CD4-positive, CD25-positive, alpha-beta regulatory T cell (primary cell): ENCODE data around the gene PLXNB3. TPM values are rescaled to one million over a fixed set of nuclear protein-coding genes. Genes with fewer than 3 reads are reported as not detected.
A peak's percentile ranks its signal among the peaks of the same experiment; 100 is the strongest.

ENCODE experiments used
- ATAC-seq, 2 donors: fragments of 150-1000 bp; cut with Tn5 transposase; one replicate each; pipeline ENCODE4 v1.10.0; 2021; ENCODE audit warnings: low read depth in 2 of 2, moderate number of reproducible peaks in 2 of 2, moderate library complexity in 1 of 2
- DNase-seq, 3 donors: peaks; one replicate each; pipeline versions ENCODE4 v3.0.0 to v3.0.0-alpha.2; 2012 to 2022; ENCODE audit warnings: mixed read lengths in 1 of 3
- H3K27ac ChIP-seq: one replicate; pipeline ENCODE4 v1.7.0; 2013; ENCODE audit warnings: mild to moderate bottlenecking, low read length; ENCODE audit not compliant: insufficient read depth, poor library complexity, severe bottlenecking
- H3K27me3 ChIP-seq: one replicate; pipeline ENCODE4 v1.7.0; 2013; ENCODE audit warnings: low read length; ENCODE audit not compliant: control insufficient read depth, insufficient read depth
- H3K36me3 ChIP-seq: one replicate; pipeline ENCODE4 v1.7.0; 2013; ENCODE audit warnings: mild to moderate bottlenecking, low read length, moderate library complexity; ENCODE audit not compliant: control insufficient read depth, insufficient read depth
- H3K4me1 ChIP-seq: 2 replicates; pipeline ENCODE4 v1.7.0; 2013; ENCODE audit warnings: mild to moderate bottlenecking, low read length; ENCODE audit not compliant: insufficient read depth, control insufficient read depth, poor library complexity, severe bottlenecking
- H3K4me3 ChIP-seq: one replicate; pipeline ENCODE4 v1.7.0; 2013; ENCODE audit warnings: low read depth, mild to moderate bottlenecking, low read length, moderate library complexity
- H3K9me3 ChIP-seq, 2 experiments: 1 replicate in 1 of 2; 2 replicates in 1 of 2; pipeline ENCODE4 v1.7.0; 2013; ENCODE audit warnings: low read length in 2 of 2, mild to moderate bottlenecking in 1 of 2, moderate library complexity in 1 of 2; ENCODE audit not compliant: control insufficient read depth in 2 of 2
- H3K27ac Mint-ChIP-seq, 3 donors: one replicate each; pipeline ENCODE4 v1.8.0; 2020 to 2022; ENCODE audit warnings: mild to moderate bottlenecking in 3 of 3, mixed read lengths in 3 of 3, moderate library complexity in 2 of 3
- H3K27me3 Mint-ChIP-seq: one replicate; pipeline ENCODE4 v1.8.0; 2022; ENCODE audit warnings: mild to moderate bottlenecking, mixed read lengths
- H3K36me3 Mint-ChIP-seq: one replicate; pipeline ENCODE4 v1.8.0; 2020; ENCODE audit warnings: mixed read lengths
- H3K4me1 Mint-ChIP-seq, 4 donors: one replicate each; pipeline ENCODE4 v1.8.0; 2020 to 2022; ENCODE audit warnings: mixed read lengths in 4 of 4, mild to moderate bottlenecking in 1 of 4
- H3K4me3 Mint-ChIP-seq, 4 donors: one replicate each; pipeline ENCODE4 v1.8.0; 2020 to 2022; ENCODE audit warnings: mild to moderate bottlenecking in 4 of 4, mixed read lengths in 4 of 4, moderate library complexity in 3 of 4
- H3K9me3 Mint-ChIP-seq, 7 donors: one replicate each; pipeline ENCODE4 v1.8.0; 2020 to 2022; ENCODE audit warnings: mixed read lengths in 7 of 7, mild to moderate bottlenecking in 3 of 7, moderate library complexity in 2 of 7
- polyA plus RNA-seq, 4 donors: library from polyadenylated mRNA; unstranded; fragments of 300-500 nt; fragmentation: Illumina TruSeq; gene quantifications; one replicate each; pipeline ENCODE4 v1.2.3, GENCODE V29; 2021
- total RNA-seq: library from RNA; stranded (reverse); gene quantifications from one replicate; pipeline ENCODE4 v1.2.3, GENCODE V29; 2022

The PLXNB3 gene
- total and polyA plus RNA-seq, 5 donors from 2014 or later = 0.52 TPM; not detected in 4

- no peak overlapping the region for H3K27ac Mint-ChIP-seq
- no peaks in the 10 kb centered on the region for H3K27me3 Mint-ChIP-seq
- DNase-seq (no peak), ATAC-seq (no peak)
- no peak overlapping the region for H3K27ac ChIP-seq
- H3K4me1 Mint-ChIP-seq = peaks cover 0 to 2% (median under 1%) of the 10 kb centered on the region in 4 donors
- no peaks in the 10 kb centered on the region for H3K9me3 Mint-ChIP-seq
- H3K4me3 ChIP-seq = no peak overlapping the region
- H3K27me3 ChIP-seq = no peaks in the 10 kb centered on the region
- no peaks in the 10 kb centered on the region for H3K36me3 Mint-ChIP-seq
- no peak overlapping the region for H3K4me3 Mint-ChIP-seq
- no peaks in the 10 kb centered on the region for H3K9me3 ChIP-seq
- peaks cover 6% of the 10 kb centered on the region for H3K36me3 ChIP-seq
- H3K4me1 ChIP-seq = peaks cover under 1% of the 10 kb centered on the region
These were observed 22.6 kb downstream of the PLXNB3 start for GRCh38 chrX:153786669-153787068.

GRCh38 chrX:153789654-153790053 is 25.6 kb downstream of the PLXNB3 start:
- no peak overlapping the region for H3K27ac Mint-ChIP-seq
- no peaks in the 10 kb centered on the region for H3K27me3 ChIP-seq
- DNase-seq (no peak), ATAC-seq (no peak)
- no peaks in the 10 kb centered on the region for H3K9me3 Mint-ChIP-seq
- peaks cover 0 to 14% (median 4%) of the 10 kb centered on the region in 4 donors for H3K4me1 Mint-ChIP-seq
- H3K4me3 Mint-ChIP-seq = no peak overlapping the region
- H3K4me3 ChIP-seq = no peak overlapping the region
- H3K36me3 Mint-ChIP-seq = peaks cover 3% of the 10 kb centered on the region
- no peaks in the 10 kb centered on the region for H3K27me3 Mint-ChIP-seq
- H3K27ac ChIP-seq = no peak overlapping the region
- no peaks in the 10 kb centered on the region for H3K9me3 ChIP-seq
- H3K4me1 ChIP-seq = peaks cover 19% of the 10 kb centered on the region
- H3K36me3 ChIP-seq = peaks cover 6% of the 10 kb centered on the region

DNA sequence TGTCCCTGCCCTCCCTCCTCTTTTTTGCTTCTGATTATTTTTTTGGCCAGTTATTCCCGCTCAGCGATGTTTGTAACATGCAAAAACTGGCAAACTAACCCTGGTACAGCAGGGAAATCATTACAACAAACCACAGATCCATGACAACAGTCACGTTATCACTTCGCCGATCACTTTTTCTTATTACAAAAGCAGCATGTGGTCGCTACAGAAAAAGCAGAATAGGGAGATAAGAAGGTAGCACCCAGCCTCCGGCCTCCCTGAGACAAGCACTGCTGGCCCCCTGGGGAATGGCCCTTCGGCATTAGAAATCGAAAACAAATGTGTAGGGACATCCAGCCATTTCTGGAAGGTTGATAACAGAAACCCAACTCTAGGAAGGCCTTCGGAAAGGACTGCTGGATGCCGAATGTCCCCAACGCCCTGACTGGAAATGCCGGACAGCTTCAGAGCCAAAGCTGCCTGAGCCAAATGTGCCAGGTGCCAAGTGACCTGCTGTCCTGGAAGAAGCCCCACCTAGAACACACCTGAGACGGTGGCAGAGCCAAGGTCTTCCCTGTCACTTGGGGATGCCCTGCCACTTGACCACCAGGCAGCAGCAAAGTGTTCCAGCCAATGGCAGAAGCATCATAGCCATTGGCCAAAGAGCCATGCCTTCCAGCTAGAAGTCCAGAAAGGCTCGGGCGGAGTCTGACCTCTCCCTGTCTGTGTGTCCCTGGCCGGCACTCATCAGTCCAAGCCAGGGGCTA is 27.2 kb downstream of the PLXNB3 start:
- peaks cover 0 to 28% (median 7%) of the 10 kb centered on the region in 4 donors for H3K4me1 Mint-ChIP-seq
- Histone ChIP-seq H3K4me1 (peaks cover 31% of the 10 kb centered on the region), H3K4me3 (no peak overlapping the region), H3K27me3 (no peaks in the 10 kb centered on the region), H3K36me3 (peaks cover 6% of the 10 kb centered on the region), H3K9me3 (no peaks in the 10 kb centered on the region), H3K27ac (no peak overlapping the region)
- peaks cover 3% of the 10 kb centered on the region for H3K36me3 Mint-ChIP-seq
- H3K27me3 Mint-ChIP-seq = no peaks in the 10 kb centered on the region
- DNase-seq (no peak), ATAC-seq (no peak)
- H3K4me3 Mint-ChIP-seq = no peak overlapping the region
- H3K27ac Mint-ChIP-seq = no peak overlapping the region
- H3K9me3 Mint-ChIP-seq = peaks cover 0 to 2% (median 0%) of the 10 kb centered on the region in 7 donors

- Mint-ChIP-seq H3K27me3 (no peaks in the 10 kb centered on the region), H3K9me3 (peaks cover 0 to 2% (median 0%) of the 10 kb centered on the region in 7 donors), H3K27ac (no peak overlapping the region), H3K4me1 (peaks cover 0 to 31% (median 7%) of the 10 kb centered on the region in 4 donors), H3K36me3 (peaks cover 3% of the 10 kb centered on the region), H3K4me3 (peak overlapping the region in 1 of 4 donors; percentile 95)
- Histone ChIP-seq H3K27me3 (no peaks in the 10 kb centered on the region), H3K36me3 (peaks cover 6% of the 10 kb centered on the region), H3K4me1 (peaks cover 32% of the 10 kb centered on the region), H3K4me3 (no peak overlapping the region), H3K9me3 (no peaks in the 10 kb centered on the region), H3K27ac (no peak overlapping the region)
- DNase-seq = no peak
- no peak for ATAC-seq
These were observed 28.3 kb downstream of the PLXNB3 start for GRCh38 chrX:153792368-153792767.

DNA sequence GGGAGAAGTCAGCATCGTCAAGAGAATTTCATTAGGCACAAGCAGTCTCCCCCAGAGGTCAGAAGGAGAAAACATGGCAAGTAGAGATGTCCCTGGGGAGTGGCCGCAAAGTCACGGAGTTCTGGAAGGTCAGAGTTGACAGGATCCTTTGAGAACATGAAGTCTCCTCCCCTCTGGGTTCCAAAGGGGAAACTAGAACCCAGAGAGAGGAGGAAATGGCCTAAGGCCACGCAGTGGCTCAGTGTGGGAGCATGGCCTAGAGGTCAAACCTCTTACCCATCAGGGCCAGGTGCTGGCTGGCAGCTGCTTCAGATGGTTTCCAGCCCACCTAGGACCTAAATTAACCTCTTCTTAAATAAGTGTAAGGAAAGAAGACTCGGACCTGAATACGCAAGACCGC is 29.2 kb downstream of the PLXNB3 start:
- Mint-ChIP-seq H3K9me3 (peaks cover 0 to 2% (median 0%) of the 10 kb centered on the region in 7 donors), H3K27me3 (no peaks in the 10 kb centered on the region), H3K27ac (peak overlapping the region; percentile 11 to 93 (median 92)), H3K4me1 (peaks cover 0 to 35% (median 7%) of the 10 kb centered on the region in 4 donors), H3K36me3 (peaks cover 3% of the 10 kb centered on the region), H3K4me3 (peak overlapping the region; percentile 90 to 95 (median 92))
- DNase-seq (no peak), ATAC-seq (no peak)
- peaks cover 7% of the 10 kb centered on the region for H3K36me3 ChIP-seq
- H3K4me3 ChIP-seq = peak overlapping the region; percentile 73
- H3K27me3 ChIP-seq = no peaks in the 10 kb centered on the region
- peak overlapping the region; percentile 86 for H3K27ac ChIP-seq
- H3K9me3 ChIP-seq = no peaks in the 10 kb centered on the region
- peaks cover 34% of the 10 kb centered on the region for H3K4me1 ChIP-seq

DNA sequence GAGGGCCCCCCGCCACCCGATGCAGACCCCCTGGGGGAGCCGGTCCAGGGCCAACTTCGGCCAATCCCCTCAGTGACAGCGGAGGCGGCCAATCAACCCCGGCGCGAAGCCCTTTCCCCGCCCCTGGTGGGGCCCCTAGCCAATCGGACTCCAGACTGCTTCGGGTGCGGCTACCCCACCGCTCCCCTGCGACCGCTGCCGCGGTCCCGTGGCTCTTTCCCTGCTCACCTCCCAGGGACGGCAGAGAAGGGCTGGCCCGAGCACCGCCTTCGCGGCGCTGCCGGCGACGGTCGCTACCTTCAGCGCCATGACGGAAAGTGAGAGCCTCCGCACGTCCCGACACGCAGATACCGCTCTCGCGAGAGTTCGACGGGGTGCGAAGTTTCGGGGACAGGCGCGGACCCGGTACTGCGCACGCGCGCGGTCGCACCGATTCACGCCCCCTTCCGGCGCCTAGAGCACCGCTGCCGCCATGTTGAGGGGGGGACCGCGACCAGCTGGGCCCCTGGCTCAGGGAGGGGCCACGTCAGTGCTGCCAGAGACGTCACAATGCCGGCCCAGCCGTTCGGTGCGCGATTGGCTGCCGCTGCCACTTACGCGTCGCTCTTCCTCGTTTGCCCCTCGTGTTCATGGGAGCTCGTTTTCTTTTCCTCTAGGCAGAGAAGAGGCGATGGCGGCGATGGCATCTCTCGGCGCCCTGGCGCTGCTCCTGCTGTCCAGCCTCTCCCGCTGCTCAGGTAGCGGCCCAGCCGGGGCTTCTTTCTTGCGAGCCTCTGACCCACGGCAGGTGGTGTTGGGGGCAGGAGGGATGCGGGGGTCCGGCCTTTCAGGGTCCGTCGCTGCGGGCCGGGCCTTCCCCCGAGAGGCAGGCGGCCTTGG is 30.2 kb downstream of the PLXNB3 start, which contains the start of the genes IDH3G and SSR4:
Gene IDH3G, minus strand, starts transcription at position 358 of the 879 bp plus-strand sequence. Its CDS starts 49 bp downstream, at position 309.
Gene SSR4, plus strand, starts transcription at position 651 of the 879 bp plus-strand sequence. Its CDS starts 20 bp downstream, at position 671.
- DNase-seq (peak; percentile 89 to 95 (median 95)), ATAC-seq (peak; percentile 93)
- peaks cover 12% of the 10 kb centered on the region for H3K36me3 ChIP-seq
- peak within 1 kb of the TSS; percentile 73 for H3K4me3 ChIP-seq
- Mint-ChIP-seq H3K9me3 (peaks cover 0 to 2% (median 0%) of the 10 kb centered on the region in 7 donors), H3K4me1 (peaks cover 0 to 35% (median 7%) of the 10 kb centered on the region in 4 donors), H3K27me3 (no peaks in the 10 kb centered on the region), H3K36me3 (peaks cover 3% of the 10 kb centered on the region), H3K27ac (peak within 1 kb of the TSS; percentile 92 to 94 (median 93)), H3K4me3 (peak within 1 kb of the TSS; percentile 90 to 96 (median 93))
- no peaks in the 10 kb centered on the region for H3K9me3 ChIP-seq
- H3K27me3 ChIP-seq = no peaks in the 10 kb centered on the region
- peak within 1 kb of the TSS; percentile 86 for H3K27ac ChIP-seq
- H3K4me1 ChIP-seq = peaks cover 34% of the 10 kb centered on the region
